Epidermal melanocyte (primary cell): Measurements from ENCODE around the gene WDR72.
"Not testable (repeated sequence)": the region's sequence is repeated elsewhere in the genome, so short reads cannot be mapped to it uniquely, and the experiment has no call there.

ENCODE experiments used
- DNase-seq: peaks from one replicate; pipeline ENCODE4 v3.0.0; 2011; ENCODE audit warnings: low spot score; ENCODE audit not compliant: insufficient read length

Gene WDR72

DNA sequence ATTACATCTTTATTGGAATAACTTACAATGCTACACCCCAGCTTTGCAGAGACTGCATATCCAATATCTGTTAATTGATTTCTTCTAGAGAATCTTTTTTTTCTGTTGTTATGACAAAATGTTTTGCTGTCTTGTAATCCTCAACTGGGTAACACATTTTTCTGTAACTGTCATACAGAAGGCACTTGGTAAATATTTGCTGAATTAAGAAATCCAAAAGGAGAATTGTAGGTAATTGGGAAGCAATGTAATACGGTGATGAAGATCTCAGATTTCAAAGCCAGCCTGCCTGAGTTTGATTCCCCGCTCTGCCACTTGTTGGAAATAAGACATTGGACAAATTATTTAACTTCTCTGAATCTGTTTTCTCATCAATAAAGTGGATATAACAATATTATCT, 169.1 kb downstream of the WDR72 start:
- DNase-seq: no peak

DNA sequence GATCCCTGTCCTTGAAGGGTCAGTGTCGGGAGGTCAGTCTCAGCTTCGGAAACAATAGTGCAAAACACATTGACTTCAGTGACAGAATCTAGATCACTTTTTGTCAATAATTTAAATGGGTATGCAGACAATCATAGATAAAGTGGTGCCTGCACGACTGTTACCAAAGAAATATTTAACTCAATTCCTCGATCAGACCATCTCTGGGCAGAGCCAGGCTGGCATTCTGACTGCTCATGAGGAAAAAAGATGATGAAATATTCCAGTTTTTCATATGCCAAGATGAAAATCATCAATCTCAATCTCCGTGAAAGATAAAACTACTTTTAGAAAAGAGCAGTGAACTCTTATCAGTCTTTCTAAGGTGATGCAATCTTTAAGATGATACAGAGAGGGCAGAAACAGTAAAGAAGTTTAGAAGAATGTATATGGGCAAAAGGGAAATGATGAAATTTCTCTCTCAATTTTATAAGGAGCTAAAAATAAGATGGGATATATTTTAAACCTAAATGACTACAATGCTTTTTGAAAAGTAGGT, 169.9 kb downstream of the WDR72 start:
- no peak for DNase-seq

DNA sequence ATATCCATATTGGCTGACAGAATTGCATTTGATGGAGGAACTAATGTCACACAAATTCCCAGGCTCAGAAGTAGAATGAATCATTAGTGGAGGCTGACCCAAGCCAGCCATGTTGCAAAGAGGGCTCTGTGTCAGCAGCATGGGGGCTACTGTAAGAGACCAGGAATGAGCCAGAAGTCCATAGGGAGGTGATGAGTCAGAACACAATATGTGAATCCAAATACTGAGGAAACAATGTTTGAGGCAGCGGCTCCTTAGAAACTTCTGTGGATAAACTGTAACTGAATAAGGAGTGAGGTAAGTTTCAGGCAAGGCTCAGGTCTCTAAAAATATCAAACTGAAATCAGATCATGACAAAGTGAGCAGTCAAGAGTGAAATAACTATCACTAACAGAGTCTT, 170.7 kb downstream of the WDR72 start:
- DNase-seq: no peak

DNA sequence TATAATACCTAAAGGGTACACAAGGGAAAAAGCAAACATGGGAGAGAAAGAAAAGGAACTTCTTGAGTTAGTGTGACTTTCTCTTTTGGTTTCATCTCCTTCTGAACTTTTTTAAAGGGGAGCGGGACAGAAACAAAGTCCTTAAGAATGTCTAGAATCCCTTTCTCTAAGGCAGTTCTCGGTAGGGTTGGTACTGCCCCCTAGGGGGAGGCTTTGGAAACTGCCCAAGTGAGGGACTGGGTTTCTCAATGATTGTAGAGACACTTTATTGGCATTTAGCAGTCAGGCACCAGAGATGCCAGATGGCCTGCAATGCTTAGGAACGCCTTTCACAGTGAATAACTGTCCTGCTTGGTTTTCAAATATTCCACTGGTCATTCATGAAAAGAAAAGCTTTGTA, 172.7 kb downstream of the WDR72 start:
- DNase-seq: no peak

DNA sequence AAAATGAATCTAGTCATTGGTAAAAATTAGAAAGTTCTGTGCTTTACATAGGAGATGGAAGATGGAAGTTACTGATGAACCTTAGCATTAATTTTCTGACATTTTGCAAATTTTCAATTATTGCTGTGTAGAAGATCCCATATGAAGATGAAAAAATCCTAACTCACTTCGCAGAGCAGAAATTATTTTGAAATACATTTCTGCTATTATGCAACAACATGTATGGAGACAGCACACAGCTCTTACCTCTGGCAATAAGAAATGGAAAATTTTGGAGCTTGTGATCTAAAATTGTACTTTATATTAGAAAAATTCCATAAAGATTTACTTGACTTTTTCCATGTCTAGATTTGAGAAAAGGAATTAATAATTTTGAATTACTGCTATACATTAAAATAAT, 177.9 kb downstream of the WDR72 start:
- DNase-seq: no peak

DNA sequence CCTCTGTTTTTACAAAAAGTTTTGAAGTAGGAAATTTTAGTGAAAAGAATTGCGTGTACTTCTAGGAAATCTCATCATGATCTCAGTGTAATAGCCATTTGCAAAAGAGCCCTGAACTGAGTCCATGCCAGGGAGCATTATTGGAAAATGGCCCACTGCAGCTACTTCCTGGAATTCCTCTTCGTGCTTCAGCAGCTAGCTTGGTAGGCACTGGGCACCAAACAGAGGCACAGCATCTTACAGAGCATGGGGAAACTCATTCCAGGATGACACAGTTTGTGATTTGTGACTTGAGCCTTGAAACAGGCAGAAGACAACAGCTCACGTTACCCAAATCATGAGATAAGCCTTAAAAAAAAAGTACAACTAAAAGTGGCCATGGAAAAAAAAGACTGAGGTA, 179.1 kb downstream of the WDR72 start:
- no peak for DNase-seq

DNA sequence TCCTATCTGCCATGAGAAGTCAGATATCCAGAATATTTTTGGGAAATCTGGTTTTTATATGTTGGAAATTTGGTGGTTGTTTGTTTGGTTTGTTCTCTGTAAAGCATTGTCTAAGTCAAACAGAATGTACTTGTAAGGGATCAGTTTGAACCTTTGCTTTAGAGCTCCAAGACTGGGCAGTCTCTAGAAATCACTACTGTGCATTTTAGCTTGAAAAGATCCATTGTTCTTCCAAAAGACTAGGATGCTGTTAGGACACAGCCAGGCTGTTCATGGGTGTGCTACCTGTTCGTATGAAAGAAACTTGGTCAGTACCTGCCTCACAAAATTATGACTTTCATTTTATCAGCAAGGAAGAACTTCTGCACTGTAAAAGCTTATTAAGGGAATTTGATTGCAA, 182.6 kb downstream of the WDR72 start:
- DNase-seq: no peak

DNA sequence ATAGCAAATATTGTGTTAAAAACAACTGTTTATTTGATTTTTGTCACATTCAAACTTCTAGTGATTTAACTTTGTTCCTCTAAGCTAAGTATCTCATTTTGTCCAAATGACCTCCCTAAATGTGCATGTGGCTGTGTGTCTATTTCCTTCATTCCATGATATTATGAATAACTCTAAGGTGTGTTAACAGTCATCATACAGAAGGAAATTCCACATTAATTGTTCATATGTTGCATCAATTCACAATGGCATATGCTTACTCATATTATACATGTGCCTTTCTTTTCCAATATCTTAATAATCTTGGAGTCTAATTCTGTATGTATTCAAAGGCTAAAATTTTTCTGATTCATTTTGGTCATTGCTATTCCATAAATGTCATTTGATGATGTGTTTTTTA, 186.4 kb downstream of the WDR72 start:
- no peak for DNase-seq

DNA sequence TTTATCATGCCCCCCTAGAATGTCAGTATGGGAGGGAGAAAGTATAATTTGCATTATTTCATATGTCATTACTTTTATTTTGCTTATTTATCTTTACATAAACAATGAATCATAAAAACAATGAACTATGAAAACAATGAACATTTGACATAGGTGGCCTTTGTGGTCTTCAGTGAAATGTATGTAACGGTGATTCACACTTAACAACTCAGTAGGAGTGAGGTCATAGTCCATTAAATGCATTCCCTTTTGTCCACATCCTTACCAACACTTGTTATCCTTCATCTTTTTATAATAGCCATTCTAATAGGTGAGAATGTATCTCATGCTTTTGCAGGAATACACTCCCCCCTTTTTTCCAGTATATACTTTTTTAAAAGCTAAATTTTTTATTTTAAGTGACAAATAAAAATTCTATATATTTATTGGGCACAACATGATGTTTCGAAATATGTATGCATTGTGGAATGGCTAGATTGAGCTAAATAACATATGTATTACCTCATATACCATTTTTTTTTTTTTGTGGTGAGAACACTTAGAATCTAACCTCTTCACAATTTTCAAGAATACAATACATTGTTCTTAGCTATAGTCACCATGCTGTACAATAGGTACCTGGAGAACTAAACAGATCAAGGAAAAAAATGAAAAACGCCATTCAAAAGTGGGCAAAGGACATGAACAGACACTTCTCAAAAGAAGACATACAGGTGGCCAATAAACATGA, 189.5 kb downstream of the WDR72 start:
- DNase-seq: no peak

DNA sequence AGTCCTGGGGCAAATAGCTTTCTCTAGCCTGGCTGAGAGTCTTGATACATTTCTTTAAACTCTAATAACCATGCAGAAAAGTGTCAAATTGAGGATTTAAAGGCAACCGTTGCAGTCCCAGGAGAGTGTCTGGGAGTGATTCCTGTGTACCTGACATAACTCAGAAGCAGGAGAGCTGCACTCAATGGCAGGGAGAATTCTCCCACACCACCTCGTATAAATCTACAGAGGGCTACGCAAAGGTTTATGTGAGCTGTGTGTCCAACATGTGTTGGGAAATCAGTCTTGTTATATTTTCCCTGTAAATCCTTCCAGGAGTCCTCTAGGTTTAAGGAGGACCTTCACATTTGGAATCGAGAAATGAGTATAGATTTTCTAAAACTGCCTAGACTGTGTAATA, 192.6 kb downstream of the WDR72 start:
- no peak for DNase-seq

DNA sequence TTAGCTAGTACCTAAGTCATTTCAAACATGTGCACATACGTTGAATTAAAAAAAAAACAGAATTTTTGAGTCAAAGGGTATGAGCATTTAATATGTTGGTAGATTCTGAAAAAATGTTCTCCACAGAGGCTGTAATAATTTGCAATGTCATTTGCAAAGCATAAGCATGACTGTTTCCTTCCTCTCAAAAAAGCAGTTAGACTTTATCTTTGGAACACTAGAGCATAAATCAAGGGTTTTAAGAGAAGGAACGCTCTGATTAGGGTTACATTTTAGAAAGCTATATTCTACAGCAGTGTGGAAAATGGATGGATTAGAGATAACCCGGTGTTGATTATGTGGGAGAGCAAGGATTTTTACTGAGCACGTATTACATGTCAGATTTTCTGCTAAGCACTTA, 193.7 kb downstream of the WDR72 start:
- DNase-seq: no peak

DNA sequence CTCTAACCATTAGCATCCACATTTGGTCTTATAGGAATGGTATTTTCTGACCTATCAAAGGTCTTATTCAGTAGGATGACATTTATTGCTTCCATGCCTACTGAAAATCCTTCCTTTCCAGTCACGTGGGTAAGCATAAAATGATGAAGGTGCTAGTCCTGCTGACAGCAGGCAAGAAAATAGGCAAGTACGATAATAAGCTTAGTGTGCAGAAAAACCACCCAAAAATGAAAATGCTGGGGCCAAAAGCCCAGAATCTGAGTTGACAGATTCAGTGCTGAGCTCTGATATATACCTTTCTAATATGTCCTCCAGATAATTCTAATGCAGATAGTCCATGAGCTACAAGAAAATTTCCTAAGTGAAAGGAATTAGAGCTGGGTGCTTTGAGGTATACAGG, 194.8 kb downstream of the WDR72 start:
- no peak for DNase-seq

DNA sequence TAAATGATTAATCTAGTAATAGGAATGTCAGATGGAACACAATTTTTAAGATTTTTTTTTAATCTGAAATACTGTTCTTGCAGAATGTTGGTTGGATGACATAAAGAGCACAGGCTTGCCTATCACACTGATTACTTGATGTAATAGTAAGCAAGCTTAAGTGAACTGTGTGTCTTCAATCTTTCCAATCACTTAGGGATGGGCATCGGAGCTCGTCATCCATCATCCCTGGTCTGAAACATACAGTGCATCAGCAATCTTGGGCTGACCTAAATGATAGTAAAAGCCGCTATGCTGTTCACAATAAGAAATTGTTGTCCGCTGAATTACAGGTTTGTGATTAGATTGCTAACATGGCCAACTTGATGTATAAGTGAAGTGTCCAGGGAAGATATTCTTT, 195.8 kb downstream of the WDR72 start:
- no peak for DNase-seq

DNA sequence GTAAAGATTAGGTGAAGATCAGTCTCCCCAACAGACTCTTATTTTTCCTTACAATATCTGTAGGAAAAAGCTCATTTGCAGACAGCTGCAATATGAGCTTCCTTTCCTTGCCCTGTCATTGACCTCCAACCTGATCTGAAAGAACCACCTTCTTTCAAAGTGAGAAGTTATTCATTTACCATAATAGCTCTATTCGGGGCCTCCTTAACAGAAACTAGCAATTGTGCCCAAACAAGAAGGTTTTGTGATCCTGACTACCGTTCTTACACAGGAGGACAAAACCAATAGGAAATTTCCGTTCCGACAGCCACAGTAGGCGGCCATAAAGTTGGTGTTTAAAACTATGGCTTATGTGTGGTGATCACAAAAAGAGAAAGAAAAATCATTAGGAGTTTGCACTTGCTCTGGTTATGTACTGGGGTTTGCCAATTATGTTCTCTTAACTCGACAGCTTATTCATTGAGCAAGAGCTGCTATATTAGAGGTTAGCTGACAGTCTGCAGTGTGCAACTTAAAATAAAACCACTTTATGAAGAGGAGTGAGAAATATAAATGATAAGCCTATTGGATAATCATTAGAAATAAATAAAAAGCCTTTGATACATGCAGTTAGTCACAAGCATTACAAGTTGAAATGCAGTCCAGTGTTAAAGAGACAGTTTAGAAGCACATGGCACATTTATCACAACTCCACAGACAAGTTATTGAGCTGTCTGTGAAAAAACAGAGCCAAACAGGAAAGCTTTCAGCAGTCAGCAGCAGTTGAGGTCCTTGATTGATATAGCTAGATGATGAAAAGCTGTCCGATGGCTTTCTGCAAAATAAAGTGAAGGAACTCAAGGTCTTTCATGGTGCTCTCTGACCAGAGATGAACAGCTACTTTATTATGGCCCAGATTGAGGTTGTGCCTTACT, 199.8 kb downstream of the WDR72 start:
- no peak for DNase-seq

DNA sequence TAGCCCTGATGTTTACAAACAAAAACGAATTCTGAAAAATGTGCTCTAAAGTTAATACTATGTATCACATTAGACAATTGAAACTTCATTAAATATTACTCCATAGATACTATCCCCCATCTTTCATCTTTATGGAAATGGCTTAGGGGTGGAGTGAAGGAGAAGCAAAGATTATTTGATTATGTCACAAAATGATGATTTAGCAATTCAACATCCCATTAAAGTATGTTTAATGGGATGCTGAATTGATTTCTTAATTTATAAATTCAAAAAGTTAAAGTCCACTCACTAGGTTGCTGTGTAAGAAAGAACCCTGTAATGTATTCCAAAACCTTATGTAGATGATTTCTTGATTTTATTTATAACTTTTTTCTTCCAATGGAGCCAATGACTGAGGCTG, 201.1 kb downstream of the WDR72 start:
- no peak for DNase-seq

DNA sequence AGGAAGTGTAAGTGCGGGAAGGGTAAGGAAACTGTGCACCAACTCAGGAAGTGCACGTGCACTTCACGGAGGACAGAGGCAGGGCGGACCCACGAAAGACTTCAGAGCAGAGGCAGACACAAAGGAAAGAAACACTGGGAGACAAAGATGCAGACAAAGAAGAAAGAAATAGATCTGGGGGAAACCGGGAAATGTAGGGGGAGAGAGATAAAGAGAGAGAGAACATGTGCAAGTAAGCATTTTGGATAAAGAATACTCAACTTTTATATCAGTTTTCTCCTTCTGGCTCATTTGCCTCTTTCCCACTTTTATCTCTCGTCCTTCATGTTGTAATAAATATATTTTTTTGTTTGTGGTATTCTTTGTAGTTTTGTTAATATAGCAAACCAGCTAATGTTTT, 204.2 kb downstream of the WDR72 start:
- DNase-seq: no peak

DNA sequence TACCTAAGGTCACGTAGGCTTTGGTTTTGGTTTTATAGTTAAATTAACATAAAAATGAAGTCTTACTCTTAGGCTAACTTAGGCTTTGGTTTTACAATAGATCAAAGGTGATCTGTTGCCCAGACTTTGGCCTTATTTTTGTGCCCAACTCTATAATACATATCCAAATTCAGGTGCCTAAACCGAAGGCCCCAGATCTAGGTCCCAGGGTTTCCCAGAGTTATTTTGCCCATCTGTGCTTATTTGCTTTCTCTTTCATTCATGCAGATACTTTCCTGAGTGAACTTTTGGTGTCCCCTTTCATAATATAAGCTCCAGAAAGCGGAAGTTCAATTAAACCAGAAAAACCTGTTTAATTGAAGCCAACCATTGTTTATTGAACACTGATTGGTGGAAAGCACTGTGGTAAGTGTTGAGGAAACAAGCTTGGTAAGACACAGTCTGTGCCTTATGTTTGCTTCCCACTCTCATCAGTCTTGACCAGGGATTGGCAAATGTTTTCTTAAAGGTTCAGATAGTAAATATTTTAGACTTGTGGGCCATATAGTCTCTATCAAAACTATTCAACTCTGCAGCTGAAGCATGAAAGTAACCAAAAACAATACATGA, 209.7 kb downstream of the WDR72 start:
- no peak for DNase-seq

DNA sequence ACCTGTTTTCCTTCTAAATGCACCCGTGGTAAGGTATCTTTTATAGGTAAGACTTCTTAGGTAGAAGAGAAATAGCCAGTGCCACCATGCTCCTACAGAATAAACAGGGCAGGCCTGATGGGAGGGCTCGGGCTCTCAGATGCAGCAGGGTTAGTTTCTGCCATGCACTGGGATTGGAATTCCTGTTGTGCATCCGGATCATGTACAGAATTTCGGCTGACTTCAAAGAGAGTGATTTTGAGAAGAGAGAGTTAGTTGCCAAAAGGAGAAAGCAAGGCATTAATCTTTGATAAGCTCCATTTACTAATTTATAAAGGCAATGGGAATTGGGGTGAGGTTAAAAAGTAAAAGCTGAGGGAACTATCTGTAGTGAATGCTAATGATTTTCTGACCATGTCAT, 211.2 kb downstream of the WDR72 start:
- no peak for DNase-seq

DNA sequence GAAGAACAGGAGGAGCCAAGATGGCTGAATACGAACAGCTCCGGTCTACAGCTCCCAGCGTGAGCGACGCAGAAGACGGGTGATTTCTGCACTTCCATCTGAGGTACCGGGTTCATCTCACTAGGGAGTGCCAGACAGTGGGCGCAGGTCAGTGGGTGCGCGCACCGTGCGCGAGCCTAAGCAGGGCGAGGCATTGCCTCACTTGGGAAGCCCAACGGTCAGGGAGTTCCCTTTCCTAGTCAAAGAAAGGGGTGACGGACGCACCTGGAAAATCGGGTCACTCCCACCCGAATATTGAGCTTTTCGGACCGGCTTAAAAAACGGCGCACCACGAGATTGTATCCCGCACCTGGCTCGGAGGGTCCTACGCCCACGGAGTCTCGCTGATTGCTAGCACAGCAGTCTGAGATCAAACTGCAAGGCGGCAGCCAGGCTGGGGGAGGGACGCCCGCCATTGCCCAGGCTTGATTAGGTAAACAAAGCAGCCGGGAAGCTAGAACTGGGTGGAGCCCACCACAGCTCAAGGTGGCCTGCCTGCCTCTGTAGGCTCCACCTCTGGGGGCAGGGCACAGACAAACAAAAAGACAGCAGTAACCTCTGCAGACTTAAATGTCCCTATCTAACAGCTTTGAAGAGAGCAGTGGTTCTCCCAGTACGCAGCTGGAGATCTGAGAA, 218.7 kb downstream of the WDR72 start:
- DNase-seq: not testable (repeated sequence)

DNA sequence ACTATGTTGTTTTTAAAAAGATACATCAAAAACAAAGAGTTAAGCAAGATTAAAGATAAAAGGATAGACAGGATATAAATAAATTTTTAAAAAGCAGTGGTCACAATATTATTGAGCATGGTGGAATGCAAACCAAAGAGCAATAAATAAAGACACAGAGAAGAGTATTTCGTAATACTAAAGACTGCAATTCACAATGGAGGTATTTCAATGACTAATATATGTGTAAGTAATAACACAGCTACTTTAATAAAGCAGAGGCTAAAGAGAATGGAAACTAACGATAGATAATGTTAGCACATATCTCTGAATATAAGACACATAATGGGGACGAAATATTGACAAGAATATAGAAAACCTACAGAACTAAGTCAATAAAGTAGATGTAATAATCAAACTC, 219.6 kb downstream of the WDR72 start:
- no peak for DNase-seq

DNA sequence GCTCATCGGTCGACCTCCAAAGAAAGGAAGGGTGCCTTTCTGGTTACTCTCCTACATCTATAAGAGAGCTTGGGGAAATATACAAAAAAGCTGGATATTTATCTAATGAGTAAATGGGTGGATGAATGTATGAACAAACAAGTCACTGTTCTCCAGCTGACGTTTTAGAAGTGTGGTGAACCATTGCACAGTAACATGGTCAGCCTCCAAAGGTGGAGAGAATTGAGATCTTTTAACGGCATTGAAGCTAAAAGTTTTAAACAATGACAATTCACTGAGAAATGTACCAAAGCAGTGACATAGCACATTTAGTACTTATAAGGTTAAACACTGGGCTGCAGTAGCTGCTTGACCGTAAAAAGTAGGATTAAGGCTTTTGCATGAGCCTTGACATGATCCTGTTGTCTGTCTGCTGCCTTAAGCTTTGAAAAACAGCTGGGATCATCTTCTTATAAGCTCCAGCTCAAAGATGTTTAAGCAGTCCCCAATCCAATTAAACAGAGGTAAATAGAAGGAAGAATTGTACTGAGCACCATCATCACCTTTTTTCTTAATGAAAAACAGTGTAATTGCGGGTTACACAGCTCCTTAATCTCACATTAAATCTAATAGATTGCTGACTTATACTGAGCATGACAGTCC, 222.9 kb downstream of the WDR72 start:
- DNase-seq: no peak
